Mesendoderm (in vitro differentiated cells): ENCODE measurements around the gene ADAMTS17.

Experiments used
- DNase-seq: peaks from one replicate; pipeline ENCODE4 v3.0.0; 2013
- H2AK5ac ChIP-seq: 2 replicates; pipeline ENCODE4 v1.6.1; 2013; ENCODE audit warnings: low read length, inconsistent platforms
- H2BK120ac ChIP-seq: 2 replicates; pipeline ENCODE4 v1.6.1; 2013; ENCODE audit warnings: low read depth, mild to moderate bottlenecking, low read length, moderate library complexity, mixed read lengths
- H2BK15ac ChIP-seq: replicated peaks from 2 replicates; pipeline ENCODE4 v1.6.1; 2013; ENCODE audit warnings: low read depth, mild to moderate bottlenecking, moderate library complexity
- H2BK5ac ChIP-seq: 2 replicates; pipeline ENCODE4 v1.6.1; 2013; ENCODE audit warnings: low read length, inconsistent platforms
- H3K18ac ChIP-seq: 2 replicates; pipeline ENCODE4 v1.6.1; 2013; ENCODE audit warnings: mild to moderate bottlenecking, low read length, mixed read lengths
- H3K23ac ChIP-seq: one replicate; pipeline ENCODE4 v1.6.1; 2013; ENCODE audit warnings: low read length
- H3K27ac ChIP-seq: 2 replicates; pipeline ENCODE4 v1.5.1; 2013; ENCODE audit warnings: low read depth, mild to moderate bottlenecking, inconsistent platforms, low read length, moderate library complexity
- H3K27me3 ChIP-seq: 2 replicates; pipeline ENCODE4 v1.6.1; 2013; ENCODE audit warnings: low read length, control low read depth, mild to moderate bottlenecking, inconsistent platforms; ENCODE audit not compliant: insufficient read depth, poor library complexity
- H3K36me3 ChIP-seq: 2 replicates; pipeline ENCODE4 v1.6.1; 2013; ENCODE audit warnings: low read length, inconsistent platforms; ENCODE audit not compliant: control insufficient read depth, insufficient read depth
- H3K4ac ChIP-seq: one replicate; pipeline ENCODE4 v1.6.1; 2013; ENCODE audit warnings: low read depth, mild to moderate bottlenecking, low read length, moderate library complexity
- H3K4me1 ChIP-seq: 2 replicates; pipeline ENCODE4 v1.6.1; 2013; ENCODE audit warnings: low read depth, low read length, inconsistent platforms; ENCODE audit not compliant: control insufficient read depth
- H3K4me2 ChIP-seq: 2 replicates; pipeline ENCODE4 v1.6.1; 2013; ENCODE audit warnings: low read length
- H3K4me3 ChIP-seq: 2 replicates; pipeline ENCODE4 v1.5.1; 2013; ENCODE audit warnings: mild to moderate bottlenecking, low read length
- H3K56ac ChIP-seq: one replicate; pipeline ENCODE4 v1.6.1; 2013; ENCODE audit warnings: low read length
- H3K79me1 ChIP-seq: 2 replicates; pipeline ENCODE4 v1.6.1; 2013; ENCODE audit warnings: low read length, inconsistent platforms
- H3K79me2 ChIP-seq: 2 replicates; pipeline ENCODE4 v1.6.1; 2013; ENCODE audit warnings: mild to moderate bottlenecking, low read length; ENCODE audit not compliant: control insufficient read depth, insufficient read depth
- H3K9ac ChIP-seq: 2 replicates; pipeline ENCODE4 v1.6.1; 2013; ENCODE audit warnings: low read length, inconsistent platforms
- H4K5ac ChIP-seq: one replicate; pipeline ENCODE4 v1.6.1; 2013; ENCODE audit warnings: low read length
- H4K8ac ChIP-seq: one replicate; pipeline ENCODE4 v1.6.1; 2013; ENCODE audit warnings: low read depth, mild to moderate bottlenecking, control low read depth, low read length, moderate library complexity
- WGBS: extraction: QIAGEN DNeasy Blood & Tissue Kit; methylation state at CpG from one replicate; pipeline ENCODE4 v1.1.7; 2013; ENCODE audit warnings: low lambda C conversion rate, missing lambda C conversion rate; ENCODE audit not compliant: insufficient coverage; ENCODE audit errors: extremely low coverage; 5-methylcytosine and 5-hydroxymethylcytosine counted together

ADAMTS17 gene

DNA sequence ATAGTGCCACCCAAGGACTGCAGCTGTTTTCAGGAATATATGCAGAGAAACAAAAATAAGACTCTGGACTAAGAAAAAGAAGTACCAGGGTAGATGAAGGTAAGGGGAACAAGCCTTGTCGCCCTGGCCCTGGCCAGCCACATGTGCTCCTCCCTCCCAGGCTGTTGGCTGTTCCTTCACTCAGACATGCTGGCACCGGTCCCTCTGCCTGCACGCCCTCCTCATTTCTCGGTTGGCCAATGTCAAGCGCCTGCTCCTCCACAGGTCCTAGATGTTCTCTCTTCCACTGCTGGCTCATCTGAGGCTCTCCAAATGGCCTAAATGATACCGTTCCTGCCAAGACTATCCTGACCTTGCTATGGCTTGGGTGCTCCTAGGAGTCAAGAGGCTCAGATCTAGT lies 320.1 kb downstream of the ADAMTS17 start:
- Histone ChIP-seq H4K5ac (no peak overlapping the region), H3K9ac (no peak overlapping the region), H3K27me3 (no peaks in the 10 kb centered on the region), H3K4me3 (no peak overlapping the region), H3K56ac (no peak overlapping the region), H2AK5ac (no peak overlapping the region), H4K8ac (no peak overlapping the region), H3K4me1 (peaks cover 11% of the 10 kb centered on the region), H3K79me2 (no peaks in the 10 kb centered on the region), H3K79me1 (no peaks in the 10 kb centered on the region), H2BK5ac (no peak overlapping the region), H3K4ac (no peak overlapping the region), H3K27ac (no peak overlapping the region), H3K36me3 (no peaks in the 10 kb centered on the region), H3K18ac (no peak overlapping the region), H2BK15ac (no peak overlapping the region), H3K4me2 (no peak overlapping the region), H3K23ac (no peak overlapping the region), H2BK120ac (no peak overlapping the region)
- no peak for DNase-seq
- WGBS: no CpG with 5 or more reads among the region's 6 CpGs

DNA sequence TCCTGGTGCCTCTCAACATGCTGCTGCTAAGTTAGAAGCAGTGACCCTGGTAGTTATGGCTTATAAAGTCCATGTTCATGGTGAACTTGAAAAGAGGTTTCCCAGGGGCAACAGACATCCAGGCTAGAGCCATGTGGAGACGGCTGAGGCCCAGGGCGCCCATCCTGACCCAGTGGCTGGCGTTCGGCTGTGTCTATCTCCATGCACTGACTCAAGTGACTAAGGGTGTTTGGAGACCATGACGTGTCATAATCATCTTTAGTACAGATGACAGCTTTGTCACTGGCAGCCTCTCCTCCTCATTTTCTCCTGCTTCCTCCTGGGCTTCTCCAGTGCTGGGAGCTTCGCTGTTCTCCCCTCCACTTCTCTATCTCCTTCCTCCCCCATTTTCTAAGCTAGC lies 321.2 kb downstream of the ADAMTS17 start:
- H2BK5ac ChIP-seq: no peak overlapping the region
- H4K8ac ChIP-seq: no peak overlapping the region
- H3K36me3 ChIP-seq: no peaks in the 10 kb centered on the region
- H3K4me1 ChIP-seq: peaks cover 11% of the 10 kb centered on the region
- peak overlapping the region; percentile 60 for H3K27ac ChIP-seq
- peak overlapping the region; percentile 21 for H3K9ac ChIP-seq
- peak overlapping the region; percentile 81 for H3K56ac ChIP-seq
- H3K4me2 ChIP-seq: no peak overlapping the region
- H2BK15ac ChIP-seq: no peak overlapping the region
- DNase-seq: no peak
- H3K79me1 ChIP-seq: no peaks in the 10 kb centered on the region
- H3K23ac ChIP-seq: no peak overlapping the region
- no peak overlapping the region for H2BK120ac ChIP-seq
- no peak overlapping the region for H3K18ac ChIP-seq
- no peak overlapping the region for H4K5ac ChIP-seq
- WGBS: no CpG with 5 or more reads among the region's 6 CpGs
- no peak overlapping the region for H3K4me3 ChIP-seq
- H3K4ac ChIP-seq: no peak overlapping the region
- H3K27me3 ChIP-seq: no peaks in the 10 kb centered on the region
- peak overlapping the region; percentile 11 for H2AK5ac ChIP-seq
- no peaks in the 10 kb centered on the region for H3K79me2 ChIP-seq

DNA sequence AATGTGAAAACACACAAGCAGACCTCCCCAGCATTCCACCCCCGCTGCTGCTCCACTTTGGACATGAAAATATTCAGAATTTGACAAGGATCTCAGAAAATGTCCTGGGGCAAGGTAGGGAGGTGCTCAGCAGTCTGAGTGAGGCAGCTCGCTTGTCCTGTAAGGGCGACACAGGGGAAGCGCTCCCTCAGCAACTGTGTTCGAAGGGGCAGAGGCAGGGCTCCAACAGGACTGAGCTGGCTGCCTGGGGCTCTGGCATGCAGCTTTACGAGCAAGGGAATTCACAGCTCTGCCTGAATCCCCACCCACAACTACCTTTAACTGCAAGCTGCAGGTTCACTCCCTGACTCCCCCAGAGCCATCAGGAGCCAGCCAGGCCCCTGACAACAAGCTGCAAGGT lies 321.6 kb downstream of the ADAMTS17 start:
- H3K4me3 ChIP-seq: no peak overlapping the region
- WGBS: no CpG with 5 or more reads among the region's 6 CpGs
- H3K4me2 ChIP-seq: no peak overlapping the region
- peaks cover 11% of the 10 kb centered on the region for H3K4me1 ChIP-seq
- H2BK120ac ChIP-seq: no peak overlapping the region
- peak overlapping the region; percentile 58 for H3K4ac ChIP-seq
- no peaks in the 10 kb centered on the region for H3K79me2 ChIP-seq
- no peak overlapping the region for H4K5ac ChIP-seq
- no peak overlapping the region for H4K8ac ChIP-seq
- DNase-seq: peak; percentile 94
- no peak overlapping the region for H3K18ac ChIP-seq
- H3K79me1 ChIP-seq: no peaks in the 10 kb centered on the region
- H3K27me3 ChIP-seq: no peaks in the 10 kb centered on the region
- H3K27ac ChIP-seq: peak overlapping the region; percentile 60
- no peak overlapping the region for H3K9ac ChIP-seq
- no peaks in the 10 kb centered on the region for H3K36me3 ChIP-seq
- no peak overlapping the region for H2BK5ac ChIP-seq
- no peak overlapping the region for H2AK5ac ChIP-seq
- H3K56ac ChIP-seq: peak overlapping the region; percentile 81
- H2BK15ac ChIP-seq: no peak overlapping the region
- H3K23ac ChIP-seq: no peak overlapping the region

DNA sequence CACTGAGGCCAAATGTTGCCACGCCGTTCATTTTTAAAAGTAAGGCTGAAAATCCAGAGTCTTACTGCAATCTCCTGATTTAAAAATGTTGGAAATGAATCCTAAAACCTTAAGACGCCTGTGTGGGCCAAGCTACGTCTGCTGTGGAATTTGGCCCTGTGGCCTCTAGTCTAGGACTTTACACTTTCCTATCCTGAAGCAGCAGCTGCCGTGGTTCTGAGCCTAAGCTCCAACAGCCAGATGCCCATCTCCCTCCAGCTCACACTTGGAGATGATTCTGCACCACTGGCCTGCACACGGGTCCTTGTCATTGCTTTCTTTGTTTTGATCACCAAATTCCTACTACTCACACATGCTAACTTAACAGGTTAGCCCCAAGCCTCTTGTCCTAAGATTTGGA lies 322.2 kb downstream of the ADAMTS17 start:
- peak overlapping the region; percentile 60 for H3K27ac ChIP-seq
- no peak overlapping the region for H3K4me2 ChIP-seq
- peak overlapping the region; percentile 43 for H3K18ac ChIP-seq
- no peaks in the 10 kb centered on the region for H3K27me3 ChIP-seq
- WGBS: no CpG with 5 or more reads among the region's 6 CpGs
- no peak overlapping the region for H2AK5ac ChIP-seq
- H2BK120ac ChIP-seq: no peak overlapping the region
- H3K23ac ChIP-seq: no peak overlapping the region
- peak overlapping the region; percentile 49 for H3K56ac ChIP-seq
- no peak overlapping the region for H3K4ac ChIP-seq
- H3K79me2 ChIP-seq: no peaks in the 10 kb centered on the region
- H3K4me3 ChIP-seq: no peak overlapping the region
- no peak overlapping the region for H2BK5ac ChIP-seq
- no peak overlapping the region for H4K8ac ChIP-seq
- H3K36me3 ChIP-seq: no peaks in the 10 kb centered on the region
- H2BK15ac ChIP-seq: no peak overlapping the region
- no peak overlapping the region for H4K5ac ChIP-seq
- DNase-seq: no peak
- no peaks in the 10 kb centered on the region for H3K79me1 ChIP-seq
- no peak overlapping the region for H3K9ac ChIP-seq
- peaks cover 11% of the 10 kb centered on the region for H3K4me1 ChIP-seq

DNA sequence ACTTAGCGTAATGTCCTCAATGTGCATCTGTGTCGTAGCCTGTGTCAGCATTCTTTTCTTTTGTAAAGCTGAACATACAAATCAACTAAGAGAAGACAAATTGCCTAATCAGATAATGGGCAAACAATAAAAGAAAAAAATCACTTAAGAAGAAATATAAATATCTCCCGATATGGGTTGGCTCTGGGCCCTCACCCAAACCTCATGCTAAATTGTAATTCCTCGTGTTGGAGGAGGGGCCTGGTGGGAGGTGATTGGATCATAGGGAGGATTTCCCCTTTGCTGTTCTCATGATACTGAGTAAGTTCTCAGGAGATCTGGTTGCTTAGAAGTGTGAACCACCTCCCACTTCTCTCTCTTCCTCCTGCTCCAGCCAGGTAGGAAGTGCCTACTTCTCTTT lies 323.6 kb downstream of the ADAMTS17 start:
- Histone ChIP-seq H3K79me1 (no peaks in the 10 kb centered on the region), H3K36me3 (no peaks in the 10 kb centered on the region), H3K27me3 (no peaks in the 10 kb centered on the region), H3K56ac (peak overlapping the region; percentile 25), H3K27ac (no peak overlapping the region), H3K4me3 (no peak overlapping the region), H3K79me2 (no peaks in the 10 kb centered on the region), H3K4me2 (no peak overlapping the region), H3K4ac (no peak overlapping the region), H2BK5ac (no peak overlapping the region), H3K18ac (no peak overlapping the region), H3K4me1 (peaks cover 11% of the 10 kb centered on the region), H4K8ac (no peak overlapping the region), H3K23ac (no peak overlapping the region), H2AK5ac (no peak overlapping the region), H3K9ac (no peak overlapping the region), H4K5ac (no peak overlapping the region), H2BK15ac (no peak overlapping the region), H2BK120ac (no peak overlapping the region)
- no peak for DNase-seq
- WGBS: no CpG with 5 or more reads among the region's 4 CpGs

DNA sequence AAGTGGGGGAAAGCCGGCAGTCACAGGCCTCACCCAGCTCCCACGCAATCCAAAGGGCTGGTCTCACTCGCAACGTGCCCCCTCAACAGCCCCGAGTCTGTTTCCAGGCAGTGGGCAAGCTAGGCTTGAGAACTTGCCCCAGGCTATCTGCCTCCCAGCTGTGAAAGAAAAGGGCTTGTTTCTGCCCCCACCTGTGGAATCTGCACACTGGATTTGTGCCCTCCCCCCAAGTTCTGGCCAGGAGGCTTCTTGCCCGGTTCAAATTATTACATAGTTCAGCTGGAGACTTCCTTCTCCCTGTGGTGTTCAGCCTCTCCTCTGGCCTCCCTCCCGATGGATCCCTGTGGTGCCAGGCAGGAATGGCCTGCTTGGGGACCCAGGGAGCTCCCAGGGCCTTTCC lies 324.6 kb downstream of the ADAMTS17 start:
- Histone ChIP-seq H3K79me2 (no peaks in the 10 kb centered on the region), H2BK120ac (no peak overlapping the region), H2BK15ac (no peak overlapping the region), H3K4me2 (no peak overlapping the region), H3K27ac (no peak overlapping the region), H3K23ac (no peak overlapping the region), H3K36me3 (no peaks in the 10 kb centered on the region), H4K8ac (no peak overlapping the region), H3K56ac (no peak overlapping the region), H3K4me1 (peaks cover 11% of the 10 kb centered on the region), H2AK5ac (no peak overlapping the region), H2BK5ac (no peak overlapping the region), H3K79me1 (no peaks in the 10 kb centered on the region), H3K27me3 (no peaks in the 10 kb centered on the region), H3K18ac (no peak overlapping the region), H4K5ac (no peak overlapping the region), H3K4ac (no peak overlapping the region), H3K9ac (no peak overlapping the region), H3K4me3 (no peak overlapping the region)
- peak; percentile 27 for DNase-seq
- WGBS: no CpG with 5 or more reads among the region's 7 CpGs
